Measurements from ENCODE around the gene KRTAP12-3.
"Not testable (repeated sequence)": the region's sequence is repeated elsewhere in the genome, so short reads cannot be mapped to it uniquely, and the experiment has no call there.

Gene KRTAP12-3

GRCh38 chr21:44639331-44639655 is 18.4 kb upstream of the KRTAP12-3 start:
- DNase-seq (ENCODE audit: low read depth in 1 of 2, low spot score in 1 of 2), result no peak
- TF ChIP-seq GABPA (IDR thresholded peaks at IDR 0.05; ENCODE audit: low read depth) (no peak), SPI1 (IDR thresholded peaks at IDR 0.05; ENCODE audit: borderline replicate concordance, low read depth) (no peak), POLR2AphosphoS5 (IDR thresholded peaks at IDR 0.05; ENCODE audit: low read depth) (no peak)
- TF ChIP-seq, protein P1, sequence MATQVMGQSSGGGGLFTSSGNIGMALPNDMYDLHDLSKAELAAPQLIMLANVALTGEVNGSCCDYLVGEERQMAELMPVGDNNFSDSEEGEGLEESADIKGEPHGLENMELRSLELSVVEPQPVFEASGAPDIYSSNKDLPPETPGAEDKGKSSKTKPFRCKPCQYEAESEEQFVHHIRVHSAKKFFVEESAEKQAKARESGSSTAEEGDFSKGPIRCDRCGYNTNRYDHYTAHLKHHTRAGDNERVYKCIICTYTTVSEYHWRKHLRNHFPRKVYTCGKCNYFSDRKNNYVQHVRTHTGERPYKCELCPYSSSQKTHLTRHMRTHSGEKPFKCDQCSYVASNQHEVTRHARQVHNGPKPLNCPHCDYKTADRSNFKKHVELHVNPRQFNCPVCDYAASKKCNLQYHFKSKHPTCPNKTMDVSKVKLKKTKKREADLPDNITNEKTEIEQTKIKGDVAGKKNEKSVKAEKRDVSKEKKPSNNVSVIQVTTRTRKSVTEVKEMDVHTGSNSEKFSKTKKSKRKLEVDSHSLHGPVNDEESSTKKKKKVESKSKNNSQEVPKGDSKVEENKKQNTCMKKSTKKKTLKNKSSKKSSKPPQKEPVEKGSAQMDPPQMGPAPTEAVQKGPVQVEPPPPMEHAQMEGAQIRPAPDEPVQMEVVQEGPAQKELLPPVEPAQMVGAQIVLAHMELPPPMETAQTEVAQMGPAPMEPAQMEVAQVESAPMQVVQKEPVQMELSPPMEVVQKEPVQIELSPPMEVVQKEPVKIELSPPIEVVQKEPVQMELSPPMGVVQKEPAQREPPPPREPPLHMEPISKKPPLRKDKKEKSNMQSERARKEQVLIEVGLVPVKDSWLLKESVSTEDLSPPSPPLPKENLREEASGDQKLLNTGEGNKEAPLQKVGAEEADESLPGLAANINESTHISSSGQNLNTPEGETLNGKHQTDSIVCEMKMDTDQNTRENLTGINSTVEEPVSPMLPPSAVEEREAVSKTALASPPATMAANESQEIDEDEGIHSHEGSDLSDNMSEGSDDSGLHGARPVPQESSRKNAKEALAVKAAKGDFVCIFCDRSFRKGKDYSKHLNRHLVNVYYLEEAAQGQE (IDR thresholded peaks at IDR 0.05; ENCODE audit: insufficient replicate concordance, low read depth), result no peak
- TF ChIP-seq, protein P2, sequence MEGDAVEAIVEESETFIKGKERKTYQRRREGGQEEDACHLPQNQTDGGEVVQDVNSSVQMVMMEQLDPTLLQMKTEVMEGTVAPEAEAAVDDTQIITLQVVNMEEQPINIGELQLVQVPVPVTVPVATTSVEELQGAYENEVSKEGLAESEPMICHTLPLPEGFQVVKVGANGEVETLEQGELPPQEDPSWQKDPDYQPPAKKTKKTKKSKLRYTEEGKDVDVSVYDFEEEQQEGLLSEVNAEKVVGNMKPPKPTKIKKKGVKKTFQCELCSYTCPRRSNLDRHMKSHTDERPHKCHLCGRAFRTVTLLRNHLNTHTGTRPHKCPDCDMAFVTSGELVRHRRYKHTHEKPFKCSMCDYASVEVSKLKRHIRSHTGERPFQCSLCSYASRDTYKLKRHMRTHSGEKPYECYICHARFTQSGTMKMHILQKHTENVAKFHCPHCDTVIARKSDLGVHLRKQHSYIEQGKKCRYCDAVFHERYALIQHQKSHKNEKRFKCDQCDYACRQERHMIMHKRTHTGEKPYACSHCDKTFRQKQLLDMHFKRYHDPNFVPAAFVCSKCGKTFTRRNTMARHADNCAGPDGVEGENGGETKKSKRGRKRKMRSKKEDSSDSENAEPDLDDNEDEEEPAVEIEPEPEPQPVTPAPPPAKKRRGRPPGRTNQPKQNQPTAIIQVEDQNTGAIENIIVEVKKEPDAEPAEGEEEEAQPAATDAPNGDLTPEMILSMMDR (IDR thresholded peaks at IDR 0.05; ENCODE audit: insufficient read depth, low read length), result no peak
- Histone ChIP-seq H3K27ac (replicated peaks) (no peak overlapping the region), H3K4me3 (replicated peaks; ENCODE audit: insufficient read depth, low read length) (no peak overlapping the region), H3K27me3 (ENCODE audit: insufficient read depth, poor library complexity, severe bottlenecking) (no peaks in the 10 kb centered on the region)

GRCh38 chr21:44640761-44641160 is 17.0 kb upstream of the KRTAP12-3 start:
- no peak for TF ChIP-seq SPI1 (IDR thresholded peaks at IDR 0.05; ENCODE audit: borderline replicate concordance, low read depth)
- no peak overlapping the region for H3K27ac ChIP-seq (replicated peaks)
- H3K27me3 ChIP-seq (ENCODE audit: insufficient read depth, poor library complexity, severe bottlenecking), result no peaks in the 10 kb centered on the region
- H3K4me3 ChIP-seq (replicated peaks; ENCODE audit: insufficient read depth, low read length), result no peak overlapping the region
- no peak for DNase-seq (ENCODE audit: low read depth in 1 of 2, low spot score in 1 of 2)

DNA sequence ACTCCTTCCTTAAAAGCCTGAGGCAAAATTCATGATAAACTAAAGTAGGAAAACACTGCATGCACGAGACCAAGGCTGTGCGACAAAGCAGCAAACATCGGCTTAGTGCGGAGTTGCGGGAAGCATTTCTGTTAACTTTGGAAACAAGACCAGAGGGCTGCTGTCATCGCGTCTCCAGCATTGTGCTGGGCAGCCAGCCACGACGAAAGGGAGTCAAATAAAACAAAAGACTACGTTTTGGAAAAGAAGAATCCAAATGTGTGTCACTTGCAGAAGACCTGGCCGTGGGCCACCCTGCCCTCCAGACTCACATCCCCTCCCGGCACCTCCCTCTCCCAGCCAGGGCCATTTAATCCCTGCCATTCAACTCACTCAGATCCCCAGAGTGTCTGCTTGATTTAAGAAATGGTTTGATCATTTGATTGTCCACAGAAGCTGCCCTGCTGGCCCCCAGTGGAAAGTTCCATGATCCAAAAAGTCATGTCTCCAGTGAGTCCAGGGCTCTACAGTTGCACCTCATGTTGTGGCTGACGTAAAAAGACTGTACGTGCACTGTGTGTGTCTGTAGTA is 13.9 kb upstream of the KRTAP12-3 start:
- Histone ChIP-seq H3K27ac (replicated peaks) (no peak overlapping the region), H3K4me3 (replicated peaks; ENCODE audit: insufficient read depth, low read length) (no peak overlapping the region), H3K27me3 (ENCODE audit: insufficient read depth, poor library complexity, severe bottlenecking) (no peaks in the 10 kb centered on the region)
- TF ChIP-seq SPI1 (IDR thresholded peaks at IDR 0.05; ENCODE audit: borderline replicate concordance, low read depth), result no peak
- no peak for TF ChIP-seq POLR2AphosphoS5 (IDR thresholded peaks at IDR 0.05; ENCODE audit: low read depth)
- TF ChIP-seq, protein P1 (IDR thresholded peaks at IDR 0.05; ENCODE audit: insufficient replicate concordance, low read depth), result no peak
- no peak for DNase-seq (ENCODE audit: low read depth in 1 of 2, low spot score in 1 of 2)

GRCh38 chr21:44644878-44645277 is 12.9 kb upstream of the KRTAP12-3 start:
- TF ChIP-seq SPI1 (IDR thresholded peaks at IDR 0.05; ENCODE audit: borderline replicate concordance, low read depth), result no peak
- H3K27ac ChIP-seq (replicated peaks), result no peak overlapping the region
- DNase-seq (ENCODE audit: low read depth in 1 of 2, low spot score in 1 of 2), result no peak
- H3K27me3 ChIP-seq (ENCODE audit: insufficient read depth, poor library complexity, severe bottlenecking), result no peaks in the 10 kb centered on the region
- H3K4me3 ChIP-seq (replicated peaks; ENCODE audit: insufficient read depth, low read length), result no peak overlapping the region

DNA sequence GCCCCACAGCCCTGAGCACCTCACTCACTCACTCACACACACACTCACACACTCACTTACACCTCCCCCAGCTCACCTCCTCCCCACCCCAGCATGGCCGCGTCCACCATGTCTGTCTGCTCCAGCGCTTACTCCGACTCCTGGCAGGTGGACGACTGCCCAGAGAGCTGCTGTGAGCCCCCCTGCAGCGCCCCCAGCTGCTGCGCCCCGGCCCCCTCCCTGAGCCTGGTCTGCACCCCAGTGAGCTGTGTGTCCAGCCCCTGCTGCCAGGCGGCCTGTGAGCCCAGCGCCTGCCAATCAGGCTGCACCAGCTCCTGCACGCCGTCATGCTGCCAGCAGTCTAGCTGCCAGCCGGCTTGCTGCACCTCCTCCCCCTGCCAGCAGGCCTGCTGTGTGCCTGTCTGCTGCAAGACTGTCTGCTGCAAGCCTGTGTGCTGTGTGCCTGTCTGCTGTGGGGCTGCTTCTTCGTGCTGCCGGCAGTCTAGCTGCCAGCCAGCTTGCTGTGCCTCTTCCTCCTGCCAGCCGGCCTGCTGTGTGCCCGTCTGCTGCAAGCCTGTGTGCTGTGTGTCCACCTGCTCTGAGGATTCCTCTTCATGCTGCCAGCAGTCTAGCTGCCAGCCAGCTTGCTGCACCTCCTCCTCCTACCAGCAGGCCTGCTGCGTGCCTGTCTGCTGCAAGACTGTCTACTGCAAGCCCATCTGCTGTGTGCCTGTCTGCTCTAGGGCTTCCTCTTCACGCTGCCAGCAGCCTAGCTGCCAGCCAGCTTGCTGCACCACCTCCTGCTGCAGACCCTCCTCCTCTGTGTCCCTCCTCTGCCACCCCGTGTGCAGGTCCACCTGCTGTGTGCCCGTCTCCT is 11.1 kb upstream of the KRTAP12-3 start, which contains the start of gene KRTAP10-11:
KRTAP10-11 (plus strand) TSS at position 49 of the 856 bp plus-strand sequence; CDS start at position 94, 45 bp downstream.
- not testable (repeated sequence) for H3K4me3 ChIP-seq (replicated peaks; ENCODE audit: insufficient read depth, low read length); DNase-seq (ENCODE audit: low read depth in 1 of 2, low spot score in 1 of 2); H3K27me3 ChIP-seq (ENCODE audit: insufficient read depth, poor library complexity, severe bottlenecking); H3K27ac ChIP-seq (replicated peaks)

- Histone ChIP-seq H3K27ac (replicated peaks) (no peak overlapping the region), H3K4me3 (replicated peaks; ENCODE audit: insufficient read depth, low read length) (no peak overlapping the region), H3K27me3 (ENCODE audit: insufficient read depth, poor library complexity, severe bottlenecking) (no peaks in the 10 kb centered on the region)
- TF ChIP-seq, protein P2 (IDR thresholded peaks at IDR 0.05; ENCODE audit: insufficient read depth, low read length), result no peak
- TF ChIP-seq GABPA (IDR thresholded peaks at IDR 0.05; ENCODE audit: low read depth), result no peak
- TF ChIP-seq POLR2AphosphoS5 (IDR thresholded peaks at IDR 0.05; ENCODE audit: low read depth), result no peak
- no peak for TF ChIP-seq SPI1 (IDR thresholded peaks at IDR 0.05; ENCODE audit: borderline replicate concordance, low read depth)
- TF ChIP-seq, protein P1 (IDR thresholded peaks at IDR 0.05; ENCODE audit: insufficient replicate concordance, low read depth), result no peak
- no peak for DNase-seq (ENCODE audit: low read depth in 1 of 2, low spot score in 1 of 2)
Observed at GRCh38 chr21:44647222-44647552, 10.5 kb upstream of the KRTAP12-3 start.

Measured in HL-60 (cell line).